ENCODE results near the gene ATP10B.

GRCh38 chr5:160702311-160702803 lies 149.7 kb downstream of the ATP10B start:
- TF ChIP-seq ZNF350 (tag by site-specific recombination; IDR thresholded peaks at IDR 0.05), result no peak
- TF ChIP-seq ZNF274 (IDR thresholded peaks at IDR 0.05; ENCODE audit: low read length), result no peak
- TF ChIP-seq ZNF274 (tag by site-specific recombination; IDR thresholded peaks at IDR 0.05; ENCODE audit: borderline replicate concordance), result no peak
- no peak for TF ChIP-seq CTCF (tag by site-specific recombination; IDR thresholded peaks at IDR 0.05)
- TF ChIP-seq ZBTB7A (tag by site-specific recombination; IDR thresholded peaks at IDR 0.05; ENCODE audit: low read depth), result no peak
- no peak for TF ChIP-seq ZNF518A (tag by site-specific recombination; conservative IDR thresholded peaks at IDR 0.05; ENCODE audit: low read depth)
- TF ChIP-seq ZNF510 (tag by site-specific recombination; IDR thresholded peaks at IDR 0.05; ENCODE audit: insufficient replicate concordance), result no peak
- TF ChIP-seq ATF2 (tag by site-specific recombination; IDR thresholded peaks at IDR 0.05; ENCODE audit: low read depth), result no peak
- no peak for TF ChIP-seq MYNN (tag by site-specific recombination; IDR thresholded peaks at IDR 0.05; ENCODE audit: borderline replicate concordance)
- no peak for TF ChIP-seq ZNF785 (tag by site-specific recombination; IDR thresholded peaks at IDR 0.05)

Measured in HEK293 (cell line).